BLaER1 treated with 17β-estradiol and CSF1 and Interleukin-3, amounts not matched to agents 10 nM and 100 nM (cell line): ENCODE results near the gene MAPK7.

Experiments
- H3K27ac ChIP-seq, 11 experiments: shearing (Covaris generic); formaldehyde crosslinking; 2 replicates each; pipeline ENCODE4 v1.8.1; 2022
- H3K27me3 ChIP-seq, 11 experiments: shearing (Covaris generic); formaldehyde crosslinking; 2 replicates each; pipeline ENCODE4 v1.8.1; 2022
- H3K36me3 ChIP-seq, 11 experiments: shearing (Covaris generic); formaldehyde crosslinking; 2 replicates each; pipeline ENCODE4 v1.8.1; 2022
- H3K4me1 ChIP-seq, 10 experiments: shearing (Covaris generic); formaldehyde crosslinking; 2 replicates each; pipeline ENCODE4 v1.8.1; 2022
- H3K4me2 ChIP-seq, 11 experiments: shearing (Covaris generic); formaldehyde crosslinking; 2 replicates each; pipeline ENCODE4 v1.8.1; 2022
- H3K4me3 ChIP-seq, 10 experiments: shearing (Covaris generic); formaldehyde crosslinking; 2 replicates each; pipeline ENCODE4 v1.8.1; 2022
- H3K9ac ChIP-seq, 11 experiments: shearing (Covaris generic); formaldehyde crosslinking; 2 replicates each; pipeline ENCODE4 v1.8.1; 2022
- H3K9me3 ChIP-seq, 11 experiments: shearing (Covaris generic); formaldehyde crosslinking; replicated peaks in 1 of 11; 2 replicates each; pipeline ENCODE4 v1.8.1; 2022
- H4K20me1 ChIP-seq, 11 experiments: shearing (Covaris generic); formaldehyde crosslinking; 2 replicates each; pipeline ENCODE4 v1.8.1; 2022
- Cebpa-rat ChIP-seq, 11 experiments: shearing (Covaris generic); IDR thresholded peaks; 2 replicates each; pipeline ENCODE4 v1.8.1; 2022

MAPK7 gene

GRCh38 chr17:19378416-19379360 lies at the start of gene MAPK7:
Gene MAPK7, plus strand, starts transcription at chr17:19378498. Its CDS starts 403 bp downstream, at chr17:19378901.
- peaks cover 33 to 45% (median 42%) of the 10 kb centered on the region in 11 experiments for H3K36me3 ChIP-seq
- no peak for TF ChIP-seq Cebpa-rat (IDR thresholded peaks at IDR 0.05)
- peak within 1 kb of the TSS; percentile 86 to 100 (median 98) for H3K4me2 ChIP-seq
- peaks cover 0 to 46% (median 20%) of the 10 kb centered on the region in 11 experiments; a peak in 10 of 22 replicates for H4K20me1 ChIP-seq
- H3K27me3 ChIP-seq, result peaks cover 0 to 8% (median 0%) of the 10 kb centered on the region in 11 experiments; a peak in 3 of 22 replicates
- H3K9me3 ChIP-seq, result no peaks in the 10 kb centered on the region
- peak within 1 kb of the TSS; percentile 81 to 90 (median 86) for H3K9ac ChIP-seq
- peak within 1 kb of the TSS; percentile 68 to 93 (median 80) for H3K4me3 ChIP-seq
- H3K4me1 ChIP-seq, result peaks cover 20 to 34% (median 25%) of the 10 kb centered on the region in 10 experiments
- peak within 1 kb of the TSS; percentile 62 to 94 (median 86) for H3K27ac ChIP-seq

GRCh38 chr17:19329136-19329535 lies 49.2 kb upstream of the MAPK7 start:
- H3K27me3 ChIP-seq, result peaks cover 0 to 54% (median 4%) of the 10 kb centered on the region in 11 experiments; a peak in 7 of 22 replicates
- no peak overlapping the region for H3K4me3 ChIP-seq
- peaks cover 11 to 21% (median 16%) of the 10 kb centered on the region in 11 experiments; a peak in 18 of 22 replicates for H3K9me3 ChIP-seq
- H3K4me2 ChIP-seq, result no peak overlapping the region
- peaks cover 0 to 40% (median 3%) of the 10 kb centered on the region in 11 experiments; a peak in 8 of 22 replicates for H4K20me1 ChIP-seq
- no peak overlapping the region for H3K27ac ChIP-seq
- H3K36me3 ChIP-seq, result no peaks in the 10 kb centered on the region
- TF ChIP-seq Cebpa-rat (IDR thresholded peaks at IDR 0.05), result no peak
- H3K4me1 ChIP-seq, result no peaks in the 10 kb centered on the region
- no peak overlapping the region for H3K9ac ChIP-seq

GRCh38 chr17:19329839-19330238 lies 48.5 kb upstream of the MAPK7 start:
- Histone ChIP-seq H3K4me2 (no peak overlapping the region), H4K20me1 (peaks cover 0 to 44% (median 7%) of the 10 kb centered on the region in 11 experiments; a peak in 8 of 22 replicates), H3K36me3 (no peaks in the 10 kb centered on the region), H3K9me3 (peaks cover 11 to 18% (median 15%) of the 10 kb centered on the region in 11 experiments; a peak in 18 of 22 replicates), H3K4me1 (no peaks in the 10 kb centered on the region), H3K9ac (no peak overlapping the region), H3K27me3 (peaks cover 0 to 54% (median 4%) of the 10 kb centered on the region in 11 experiments; a peak in 7 of 22 replicates), H3K27ac (no peak overlapping the region), H3K4me3 (no peak overlapping the region)
- no peak for TF ChIP-seq Cebpa-rat (IDR thresholded peaks at IDR 0.05)

- no peak overlapping the region for H3K27ac ChIP-seq
- peaks cover 0 to 55% (median 4%) of the 10 kb centered on the region in 11 experiments; a peak in 7 of 22 replicates for H3K27me3 ChIP-seq
- H3K4me3 ChIP-seq, result no peak overlapping the region
- H3K4me1 ChIP-seq, result no peaks in the 10 kb centered on the region
- H3K9me3 ChIP-seq, result peaks cover 6 to 14% (median 11%) of the 10 kb centered on the region in 11 experiments; a peak in 18 of 22 replicates
- no peak overlapping the region for H3K9ac ChIP-seq
- TF ChIP-seq Cebpa-rat (IDR thresholded peaks at IDR 0.05), result no peak
- peaks cover 0 to 44% (median 7%) of the 10 kb centered on the region in 11 experiments; a peak in 8 of 22 replicates for H4K20me1 ChIP-seq
- H3K4me2 ChIP-seq, result no peak overlapping the region
- H3K36me3 ChIP-seq, result no peaks in the 10 kb centered on the region
Measured at GRCh38 chr17:19330271-19330670, 48.0 kb upstream of the MAPK7 start.

- no peak overlapping the region for H3K9ac ChIP-seq
- H3K36me3 ChIP-seq, result no peaks in the 10 kb centered on the region
- no peak overlapping the region for H3K4me3 ChIP-seq
- no peak overlapping the region for H3K4me2 ChIP-seq
- peaks cover 0 to 6% (median 2%) of the 10 kb centered on the region in 11 experiments; a peak in 10 of 22 replicates for H3K9me3 ChIP-seq
- H3K4me1 ChIP-seq, result no peaks in the 10 kb centered on the region
- no peak overlapping the region for H3K27ac ChIP-seq
- peaks cover 0 to 53% (median 8%) of the 10 kb centered on the region in 11 experiments; a peak in 9 of 22 replicates for H4K20me1 ChIP-seq
- H3K27me3 ChIP-seq, result peaks cover 0 to 64% (median 9%) of the 10 kb centered on the region in 11 experiments; a peak in 12 of 22 replicates
- TF ChIP-seq Cebpa-rat (IDR thresholded peaks at IDR 0.05), result no peak
Measured at GRCh38 chr17:19331134-19331533, 47.2 kb upstream of the MAPK7 start.

GRCh38 chr17:19331543-19332245 lies 46.6 kb upstream of the MAPK7 start:
- H3K36me3 ChIP-seq, result no peaks in the 10 kb centered on the region
- 0 out of 22 replicates have a peak, but pooled peaks cover 0 to 1% (median 0%) of the 10 kb centered on the region in 11 experiments for H3K9me3 ChIP-seq
- no peak overlapping the region for H3K4me3 ChIP-seq
- no peaks in the 10 kb centered on the region for H3K4me1 ChIP-seq
- H3K27me3 ChIP-seq, result peaks cover 0 to 69% (median 12%) of the 10 kb centered on the region in 11 experiments; a peak in 13 of 22 replicates
- H3K9ac ChIP-seq, result no peak overlapping the region
- peaks cover 0 to 57% (median 8%) of the 10 kb centered on the region in 11 experiments; a peak in 9 of 22 replicates for H4K20me1 ChIP-seq
- TF ChIP-seq Cebpa-rat (IDR thresholded peaks at IDR 0.05), result no peak
- H3K27ac ChIP-seq, result no peak overlapping the region
- no peak overlapping the region for H3K4me2 ChIP-seq

- no peak overlapping the region for H3K4me3 ChIP-seq
- no peak overlapping the region for H3K4me2 ChIP-seq
- H3K36me3 ChIP-seq, result no peaks in the 10 kb centered on the region
- H4K20me1 ChIP-seq, result peaks cover 0 to 65% (median 8%) of the 10 kb centered on the region in 11 experiments; a peak in 10 of 22 replicates
- no peaks in the 10 kb centered on the region for H3K4me1 ChIP-seq
- H3K27ac ChIP-seq, result no peak overlapping the region
- no peak for TF ChIP-seq Cebpa-rat (IDR thresholded peaks at IDR 0.05)
- H3K9me3 ChIP-seq, result no peaks in the 10 kb centered on the region
- H3K9ac ChIP-seq, result no peak overlapping the region
- H3K27me3 ChIP-seq, result peaks cover 0 to 78% (median 20%) of the 10 kb centered on the region in 11 experiments; a peak in 14 of 22 replicates
Measured at GRCh38 chr17:19332371-19333131, 45.7 kb upstream of the MAPK7 start.

- Histone ChIP-seq H3K4me3 (no peak overlapping the region), H3K9me3 (no peaks in the 10 kb centered on the region), H3K9ac (no peak overlapping the region), H3K27ac (no peak overlapping the region), H3K4me1 (no peaks in the 10 kb centered on the region), H3K27me3 (peaks cover 0 to 77% (median 20%) of the 10 kb centered on the region in 11 experiments; a peak in 14 of 22 replicates), H4K20me1 (peaks cover 0 to 69% (median 8%) of the 10 kb centered on the region in 11 experiments; a peak in 10 of 22 replicates), H3K4me2 (no peak overlapping the region), H3K36me3 (no peaks in the 10 kb centered on the region)
- no peak for TF ChIP-seq Cebpa-rat (IDR thresholded peaks at IDR 0.05)
Measured at GRCh38 chr17:19333132-19333440, 45.2 kb upstream of the MAPK7 start.
